Right forelimb (tissue), 1 donor: ENCODE measurements around the gene KCNJ12.
"Not testable (repeated sequence)": the region's sequence is repeated elsewhere in the genome, so short reads cannot be mapped to it uniquely, and the experiment has no call there.

ENCODE experiments used
- DNase-seq: peaks from one replicate; pipeline ENCODE4 v3.0.0-alpha.2; 2018

The KCNJ12 gene

DNA sequence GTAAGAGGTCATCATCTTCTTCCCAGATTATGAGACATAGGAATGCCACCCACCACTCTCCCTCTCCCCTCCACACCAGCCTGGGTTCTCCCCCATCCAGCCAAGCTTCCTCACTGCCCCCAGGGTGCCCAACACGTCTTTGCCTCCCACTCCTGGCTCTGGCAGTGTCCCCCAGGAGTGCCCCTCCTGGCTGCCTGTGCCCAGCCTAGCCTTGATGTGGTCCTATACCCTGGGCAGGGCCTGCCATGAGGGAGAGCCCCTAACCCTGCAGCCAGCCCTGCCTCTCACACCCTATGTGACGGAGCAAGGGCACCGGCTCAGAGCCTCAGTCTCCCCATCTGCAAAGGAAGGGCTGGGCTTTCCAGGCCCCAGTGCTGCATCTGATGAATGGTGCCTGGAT, 33.8 kb downstream of the KCNJ12 start:
- not testable (repeated sequence) for DNase-seq

DNA sequence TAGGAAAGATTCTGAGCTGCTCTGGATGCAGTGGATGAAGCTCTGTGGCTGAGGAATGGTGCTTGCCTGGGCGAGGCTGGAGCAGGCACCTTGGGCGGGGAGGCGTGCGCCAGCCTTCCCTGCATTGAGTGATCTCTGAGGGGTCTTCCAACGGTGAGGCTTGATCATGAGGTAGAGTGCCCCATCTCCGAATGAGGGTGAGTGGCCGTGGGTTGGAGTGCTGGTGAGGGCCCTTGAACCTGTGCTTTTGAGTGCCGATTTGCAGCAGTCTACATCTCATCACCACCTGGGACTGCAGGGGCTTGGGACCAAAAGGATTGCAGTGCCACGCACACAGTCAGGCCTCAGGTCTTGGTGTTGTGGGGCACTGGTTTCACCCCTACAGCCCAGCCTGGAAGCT, 34.2 kb downstream of the KCNJ12 start:
- not testable (repeated sequence) for DNase-seq

DNA sequence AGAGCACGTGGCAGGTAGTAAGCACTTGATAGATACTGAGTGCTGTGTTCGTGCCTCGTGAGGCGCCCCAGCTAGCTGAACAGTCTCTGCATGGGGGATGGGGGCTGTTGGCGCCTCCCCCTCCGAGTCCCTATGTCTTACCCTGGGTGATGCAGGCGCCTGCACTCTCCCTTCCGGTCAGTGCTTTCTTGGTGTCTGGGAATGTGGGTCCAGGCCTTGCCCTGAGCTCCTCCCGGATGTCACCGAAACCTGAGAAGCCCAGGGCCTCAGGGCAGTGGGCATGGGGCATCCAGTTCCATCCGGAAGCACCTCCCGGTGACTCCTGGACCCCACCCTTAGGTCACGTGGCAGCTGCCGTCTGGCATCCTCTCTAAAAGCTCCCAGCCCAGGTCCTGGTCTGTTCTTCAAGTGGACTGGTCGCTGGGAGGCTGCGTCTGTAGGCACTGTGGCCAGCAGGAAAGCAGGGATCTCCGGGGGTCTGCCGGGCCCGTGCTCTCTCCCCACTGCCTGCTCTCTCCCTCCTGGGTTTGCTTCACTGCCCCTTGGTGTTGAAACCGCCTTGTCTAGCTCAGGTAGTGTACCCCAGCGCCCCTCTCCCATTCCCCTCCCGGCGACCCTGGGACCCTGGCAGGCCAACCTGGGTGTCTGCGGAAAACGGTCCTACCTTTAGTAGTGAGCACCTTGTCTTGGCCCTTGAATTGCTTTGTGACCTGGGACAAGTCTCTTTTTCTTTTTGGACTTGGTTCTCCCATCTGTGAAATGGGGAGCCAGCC, 34.9 kb downstream of the KCNJ12 start:
- not testable (repeated sequence) for DNase-seq

DNA sequence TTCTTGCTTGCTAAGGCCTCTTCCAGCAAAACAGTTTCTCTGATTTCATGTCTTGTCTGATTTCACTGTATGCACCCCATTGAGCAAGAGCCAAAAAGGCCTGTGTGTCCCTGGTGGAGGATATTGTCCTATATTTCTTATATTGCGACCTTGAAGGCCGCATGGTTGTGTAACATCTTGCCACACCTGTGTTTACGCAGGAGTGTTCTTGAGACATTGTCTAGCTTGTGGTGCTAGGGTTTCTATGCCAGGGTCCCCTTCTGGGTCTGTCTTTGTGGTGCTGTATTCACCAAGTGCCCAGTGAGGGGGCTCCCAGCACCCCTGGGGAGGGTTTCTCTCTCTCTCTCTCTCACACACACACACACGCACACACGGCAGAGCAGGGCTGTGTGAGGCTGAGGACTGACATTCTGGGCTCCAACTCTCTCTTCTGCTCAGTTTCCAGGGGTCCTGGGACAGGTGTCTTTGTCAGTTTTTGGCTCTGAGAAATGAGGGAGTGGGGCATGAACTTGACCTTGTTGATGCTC, 35.6 kb downstream of the KCNJ12 start:
- DNase-seq: not testable (repeated sequence)

DNA sequence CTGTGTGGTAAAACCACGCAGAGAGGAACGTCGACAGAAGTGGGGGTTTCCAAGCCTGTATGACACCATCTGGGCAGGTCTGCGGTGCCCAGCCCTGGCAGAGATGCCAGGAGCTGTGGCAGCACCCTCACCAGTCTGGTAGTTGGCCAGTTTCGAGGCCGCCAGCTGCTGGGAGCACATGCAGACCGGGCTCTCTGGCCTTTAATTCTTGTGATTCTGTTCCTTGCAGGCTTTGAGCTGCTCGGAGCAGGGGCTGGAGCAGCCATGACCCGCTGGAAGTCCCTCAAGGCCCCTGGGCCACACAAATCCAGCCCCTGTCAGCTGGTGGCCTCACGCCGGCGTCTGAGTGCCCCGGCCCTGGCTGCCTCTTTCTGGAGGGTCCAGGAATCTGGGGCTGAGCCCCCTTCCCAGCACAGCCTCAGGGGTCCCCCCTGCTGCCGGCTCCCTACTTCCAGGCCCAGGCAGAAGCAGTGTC, 36.1 kb downstream of the KCNJ12 start:
- DNase-seq: not testable (repeated sequence)

DNA sequence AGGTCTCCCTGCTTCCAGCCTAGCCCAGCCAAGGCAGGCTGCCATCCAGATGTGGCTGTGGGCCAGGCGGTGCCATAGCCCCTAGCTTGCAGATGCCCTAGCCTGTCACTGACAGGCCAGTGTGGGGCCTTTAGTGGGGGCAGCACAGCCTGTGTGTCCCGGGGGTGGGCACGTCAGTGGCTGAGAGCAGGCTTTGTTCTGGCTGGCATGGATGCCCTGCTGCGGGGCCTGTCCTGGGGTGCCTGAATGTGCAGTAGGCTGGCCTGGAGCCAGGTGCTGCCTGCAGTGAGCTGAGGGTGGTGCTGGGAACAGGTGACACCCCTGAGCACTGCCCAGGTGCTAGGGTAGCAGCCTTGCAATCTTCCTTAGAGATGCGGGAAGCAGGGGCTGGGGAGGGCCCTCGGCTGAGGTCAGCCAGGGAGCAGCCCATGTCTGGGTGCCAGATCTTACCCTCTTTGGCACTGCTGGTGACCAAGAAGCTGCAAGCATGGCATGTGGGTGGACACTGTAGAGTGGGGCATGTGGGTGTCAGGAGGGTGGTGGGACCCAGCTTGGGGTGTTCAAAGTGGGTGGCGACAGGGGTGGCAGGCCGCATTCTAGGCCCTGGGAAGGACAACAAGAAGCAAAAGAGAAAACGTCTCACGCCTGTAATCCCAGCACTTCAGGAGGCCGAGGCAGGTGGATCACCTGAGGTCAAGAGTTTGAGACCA, 37.6 kb downstream of the KCNJ12 start:
- not testable (repeated sequence) for DNase-seq

DNA sequence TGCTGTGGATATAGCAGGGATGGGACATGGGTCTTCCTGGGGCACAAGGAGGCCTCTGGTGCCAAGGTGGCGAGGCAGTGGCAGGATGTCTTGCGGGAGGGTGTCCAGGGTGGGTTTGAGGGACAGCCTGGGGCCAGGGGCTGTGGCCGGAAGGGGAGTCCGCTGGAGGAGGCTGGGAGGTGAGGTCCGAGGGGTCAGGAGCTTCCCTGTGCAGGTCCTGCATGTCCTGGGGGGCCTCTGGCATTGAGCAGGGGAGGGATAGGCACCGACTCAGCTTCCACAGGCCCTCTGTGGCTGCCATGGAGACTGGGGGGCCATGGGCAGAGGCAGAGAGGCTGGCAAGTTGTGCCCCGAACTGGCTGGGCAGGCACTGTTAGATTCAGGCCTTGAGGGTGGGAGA, 38.5 kb downstream of the KCNJ12 start:
- not testable (repeated sequence) for DNase-seq

DNA sequence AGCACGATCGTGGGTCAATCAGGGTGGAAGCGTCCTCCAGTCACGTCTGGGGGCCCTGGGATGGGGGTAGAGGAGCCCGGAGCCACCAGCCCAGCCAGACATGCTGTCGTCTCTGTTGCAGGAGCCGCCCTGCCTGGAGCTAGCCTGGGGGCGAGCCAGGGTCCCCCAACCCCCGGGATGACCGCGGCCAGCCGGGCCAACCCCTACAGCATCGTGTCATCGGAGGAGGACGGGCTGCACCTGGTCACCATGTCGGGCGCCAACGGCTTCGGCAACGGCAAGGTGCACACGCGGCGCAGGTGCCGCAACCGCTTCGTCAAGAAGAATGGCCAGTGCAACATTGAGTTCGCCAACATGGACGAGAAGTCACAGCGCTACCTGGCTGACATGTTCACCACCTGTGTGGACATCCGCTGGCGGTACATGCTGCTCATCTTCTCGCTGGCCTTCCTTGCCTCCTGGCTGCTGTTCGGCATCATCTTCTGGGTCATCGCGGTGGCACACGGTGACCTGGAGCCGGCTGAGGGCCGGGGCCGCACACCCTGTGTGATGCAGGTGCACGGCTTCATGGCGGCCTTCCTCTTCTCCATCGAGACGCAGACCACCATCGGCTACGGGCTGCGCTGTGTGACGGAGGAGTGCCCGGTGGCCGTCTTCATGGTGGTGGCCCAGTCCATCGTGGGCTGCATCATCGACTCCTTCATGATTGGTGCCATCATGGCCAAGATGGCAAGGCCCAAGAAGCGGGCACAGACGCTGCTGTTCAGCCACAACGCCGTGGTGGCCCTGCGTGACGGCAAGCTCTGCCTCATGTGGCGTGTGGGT, 39.2 kb downstream of the KCNJ12 start:
- not testable (repeated sequence) for DNase-seq

DNA sequence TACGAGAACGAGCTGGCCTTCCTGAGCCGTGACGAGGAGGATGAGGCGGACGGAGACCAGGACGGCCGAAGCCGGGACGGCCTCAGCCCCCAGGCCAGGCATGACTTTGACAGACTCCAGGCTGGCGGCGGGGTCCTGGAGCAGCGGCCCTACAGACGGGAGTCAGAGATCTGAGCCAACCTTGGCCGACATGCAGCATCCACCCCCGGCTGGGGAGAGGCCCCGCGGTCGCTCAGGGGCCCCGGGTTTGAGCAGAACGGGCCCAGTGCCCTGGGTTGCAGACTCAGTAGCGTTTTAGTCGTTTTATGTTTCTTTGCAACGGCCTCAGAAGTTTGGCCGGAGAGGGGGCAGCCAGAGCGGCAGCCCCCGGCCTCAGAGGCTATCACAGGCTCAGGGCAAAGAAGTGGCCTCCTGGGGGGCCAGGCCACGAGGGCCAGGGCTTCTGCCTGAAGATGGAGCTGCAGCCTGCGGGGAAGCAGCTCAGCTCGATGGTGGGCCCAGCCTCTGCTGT, 40.4 kb downstream of the KCNJ12 start:
- DNase-seq: not testable (repeated sequence)

DNA sequence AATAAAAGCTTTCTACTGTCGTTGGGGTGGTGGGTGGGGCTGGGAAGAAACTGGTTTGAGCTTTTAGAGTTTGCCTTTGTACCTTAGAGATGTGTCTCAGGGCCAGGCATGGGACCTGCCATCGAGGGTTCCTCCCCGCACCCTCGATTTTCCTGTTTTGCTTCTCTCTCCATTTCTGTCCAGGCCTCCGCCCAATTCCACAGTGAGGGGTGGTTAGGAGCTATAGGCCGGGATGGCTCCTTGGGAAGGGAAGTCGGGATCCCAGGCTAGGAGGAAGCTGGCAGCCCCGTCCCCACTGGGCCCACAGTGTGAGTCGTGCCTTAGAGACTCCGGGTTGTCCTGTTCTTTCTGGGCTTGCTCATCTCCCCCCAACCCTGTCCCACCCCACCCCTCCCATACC, 41.2 kb downstream of the KCNJ12 start:
- not testable (repeated sequence) for DNase-seq

DNA sequence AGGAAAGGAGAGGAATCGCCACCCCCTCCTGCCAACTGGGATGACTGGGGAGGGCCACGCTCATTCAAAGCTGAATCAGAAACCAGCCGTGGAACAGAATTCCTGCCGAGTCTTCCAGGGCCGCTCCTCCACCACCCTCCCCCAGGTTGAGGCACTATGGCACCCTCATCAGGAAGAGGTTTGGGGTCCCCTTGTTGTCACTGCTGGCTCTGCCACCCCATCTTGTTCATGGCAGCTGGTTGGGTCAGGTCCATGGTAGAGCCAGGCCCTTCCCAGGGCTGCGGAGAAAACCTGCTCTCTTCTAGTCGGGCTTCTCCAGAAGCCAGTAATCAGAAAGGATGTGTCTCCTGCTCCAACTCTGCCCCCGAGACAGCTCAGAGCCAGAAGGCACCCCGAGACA, 41.8 kb downstream of the KCNJ12 start:
- no peak for DNase-seq

DNA sequence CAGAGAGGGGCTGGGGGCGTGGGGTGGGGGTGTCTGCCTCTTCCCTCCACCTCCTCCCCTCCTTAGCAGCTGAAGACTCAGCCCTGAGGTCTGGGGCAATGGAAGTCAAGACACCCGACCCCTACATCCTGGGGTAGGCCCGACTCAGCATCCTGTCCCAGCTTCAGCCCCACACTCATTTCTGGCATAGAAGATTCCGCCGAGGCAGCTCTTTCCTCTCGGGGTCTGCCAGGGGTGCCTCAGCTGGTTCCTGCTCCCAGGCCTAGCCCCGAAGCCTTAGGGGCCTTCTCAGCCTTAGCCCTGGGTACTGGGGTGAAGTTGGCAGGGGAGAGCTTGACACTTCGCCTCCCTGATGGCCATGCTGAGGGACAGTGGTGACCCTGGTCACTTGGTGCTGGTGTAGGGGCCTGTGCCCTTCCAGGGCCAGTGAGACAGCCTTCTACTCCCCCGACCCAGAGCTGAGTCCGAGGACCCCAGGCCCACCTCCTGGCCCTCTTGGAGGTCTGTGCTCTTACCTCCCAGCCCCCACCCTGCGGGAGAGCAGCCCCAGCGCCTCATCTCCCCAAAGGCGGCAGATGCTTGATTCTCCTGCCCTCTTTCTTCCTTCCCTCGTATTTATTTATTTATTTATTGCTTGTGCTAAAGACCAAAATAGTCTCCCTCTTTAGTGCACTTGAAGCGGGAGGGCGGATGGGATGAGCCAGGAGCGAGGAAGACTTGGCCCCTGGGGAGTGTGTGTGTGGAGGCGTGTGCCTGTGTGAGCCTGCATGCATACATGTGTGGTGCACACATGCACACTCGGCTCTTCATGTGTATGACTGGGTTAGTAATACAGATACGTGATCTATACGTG, 42.5 kb downstream of the KCNJ12 start:
- DNase-seq: peak; percentile 23

DNA sequence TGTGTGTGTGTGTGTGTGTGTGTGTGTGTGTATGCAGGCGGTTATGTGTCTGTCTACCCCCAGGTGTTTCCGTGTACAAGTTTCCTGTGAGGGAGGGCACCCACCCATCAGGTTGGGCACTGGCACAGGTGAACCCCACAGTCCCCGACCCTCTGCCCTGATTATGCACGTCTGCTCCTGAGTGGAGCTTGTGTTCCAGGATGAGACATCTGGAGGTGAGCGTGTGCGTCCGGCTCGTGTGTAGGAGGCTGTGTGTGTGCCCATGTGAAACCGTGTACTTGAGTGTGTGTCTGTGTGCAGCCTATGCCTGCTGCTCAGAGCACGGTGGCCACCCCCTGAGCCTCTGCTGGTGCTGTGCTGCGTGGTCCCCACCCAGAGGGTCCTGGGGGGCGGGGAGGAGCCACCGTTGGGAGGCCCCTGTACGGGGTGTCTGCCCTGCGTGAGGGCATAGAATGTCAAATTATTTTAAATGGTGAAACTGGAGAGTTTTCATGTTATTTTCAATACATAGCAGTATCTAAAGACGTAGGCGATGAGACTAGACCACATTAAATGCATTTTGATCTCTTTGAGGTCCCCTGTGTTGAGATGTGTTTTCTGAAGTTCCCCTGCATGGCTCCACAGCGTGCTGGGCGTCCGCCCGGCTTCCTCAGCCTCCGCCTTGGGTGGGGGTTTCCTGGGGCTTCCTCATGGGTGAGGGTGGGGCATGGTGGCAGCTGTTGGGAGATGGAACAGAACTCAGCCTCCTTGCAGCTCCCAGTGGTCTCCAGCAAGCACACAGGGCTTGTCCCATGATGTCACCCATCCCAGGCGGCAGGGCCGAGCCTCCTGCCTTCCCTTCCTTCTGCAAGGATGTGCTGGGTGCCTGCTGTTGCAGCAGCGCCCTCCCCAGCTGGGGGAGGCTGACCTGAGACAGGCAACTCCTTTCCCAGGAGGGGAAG, 43.4 kb downstream of the KCNJ12 start:
- DNase-seq: peak; percentile 41

DNA sequence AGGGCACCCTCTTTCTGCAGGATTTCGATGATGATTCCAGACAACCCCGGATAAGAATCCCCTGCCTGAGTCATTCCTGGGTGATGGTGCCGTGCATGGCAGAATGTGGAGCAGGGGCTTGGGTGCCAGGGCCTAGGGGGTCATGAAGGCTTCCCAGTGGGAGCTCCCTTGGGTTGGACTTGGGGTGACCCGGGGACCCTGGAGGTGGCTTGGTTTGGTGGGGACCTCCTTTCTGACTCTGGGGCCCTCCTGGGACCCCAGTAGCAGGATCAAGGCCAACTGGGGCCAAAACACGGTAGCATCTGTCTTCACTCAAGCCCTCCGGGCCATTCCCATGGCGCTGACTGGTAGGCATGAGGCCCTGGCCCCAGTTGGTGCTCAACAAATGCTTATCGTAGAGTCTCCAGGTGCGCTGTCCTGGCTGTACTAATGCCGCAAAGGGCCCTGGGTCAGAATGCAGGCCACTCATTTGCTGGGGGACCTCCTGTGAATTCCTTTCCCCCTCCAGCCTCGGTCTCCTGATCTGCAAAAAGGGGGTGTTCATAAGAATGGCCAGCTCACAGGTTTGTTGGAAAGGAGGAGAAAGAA, 44.4 kb downstream of the KCNJ12 start:
- DNase-seq: peak; percentile 27

DNA sequence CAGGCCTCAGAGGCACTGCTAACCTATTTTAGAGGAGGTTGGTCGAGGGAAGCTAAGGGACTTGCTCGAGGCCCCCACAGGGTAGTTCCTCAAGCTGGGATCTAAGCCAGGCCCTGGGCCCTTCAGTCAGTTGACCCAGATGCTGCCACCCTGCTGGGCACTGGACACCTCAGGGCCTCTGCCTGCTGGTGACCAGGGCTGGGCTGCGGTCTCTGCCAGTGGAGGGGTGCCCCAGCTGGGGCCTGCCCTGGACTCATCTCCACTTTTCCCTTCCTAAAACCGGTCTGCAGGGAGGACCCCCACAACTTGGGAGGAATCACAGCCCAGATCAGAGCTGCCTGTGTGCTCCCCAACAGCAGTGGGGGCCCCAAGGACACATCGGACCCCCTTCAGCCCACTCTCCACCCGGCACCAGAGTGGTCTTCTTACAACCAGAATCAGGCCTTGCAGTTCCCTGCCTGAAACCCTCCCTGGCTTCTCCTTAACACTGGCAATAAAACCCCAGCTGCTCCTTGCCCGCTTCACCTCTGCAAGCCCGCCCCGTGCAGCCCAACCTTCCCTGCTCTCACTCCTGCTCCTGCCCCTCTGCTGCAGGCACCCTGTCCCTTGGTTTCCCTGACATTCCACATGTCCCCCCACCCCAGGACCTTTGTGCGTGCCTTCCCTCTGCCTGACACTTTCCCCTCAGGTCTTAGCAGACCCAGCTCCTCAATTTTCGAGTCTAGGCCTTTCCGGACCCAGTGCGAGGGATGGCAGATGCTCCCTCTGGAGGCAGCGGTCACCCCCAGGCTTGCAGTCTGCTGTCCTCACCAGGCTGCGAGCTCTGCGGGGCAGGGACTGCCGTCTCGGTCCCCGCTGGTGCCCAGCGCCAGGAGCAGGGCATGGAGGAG, 45.5 kb downstream of the KCNJ12 start:
- DNase-seq: peak; percentile 38

DNA sequence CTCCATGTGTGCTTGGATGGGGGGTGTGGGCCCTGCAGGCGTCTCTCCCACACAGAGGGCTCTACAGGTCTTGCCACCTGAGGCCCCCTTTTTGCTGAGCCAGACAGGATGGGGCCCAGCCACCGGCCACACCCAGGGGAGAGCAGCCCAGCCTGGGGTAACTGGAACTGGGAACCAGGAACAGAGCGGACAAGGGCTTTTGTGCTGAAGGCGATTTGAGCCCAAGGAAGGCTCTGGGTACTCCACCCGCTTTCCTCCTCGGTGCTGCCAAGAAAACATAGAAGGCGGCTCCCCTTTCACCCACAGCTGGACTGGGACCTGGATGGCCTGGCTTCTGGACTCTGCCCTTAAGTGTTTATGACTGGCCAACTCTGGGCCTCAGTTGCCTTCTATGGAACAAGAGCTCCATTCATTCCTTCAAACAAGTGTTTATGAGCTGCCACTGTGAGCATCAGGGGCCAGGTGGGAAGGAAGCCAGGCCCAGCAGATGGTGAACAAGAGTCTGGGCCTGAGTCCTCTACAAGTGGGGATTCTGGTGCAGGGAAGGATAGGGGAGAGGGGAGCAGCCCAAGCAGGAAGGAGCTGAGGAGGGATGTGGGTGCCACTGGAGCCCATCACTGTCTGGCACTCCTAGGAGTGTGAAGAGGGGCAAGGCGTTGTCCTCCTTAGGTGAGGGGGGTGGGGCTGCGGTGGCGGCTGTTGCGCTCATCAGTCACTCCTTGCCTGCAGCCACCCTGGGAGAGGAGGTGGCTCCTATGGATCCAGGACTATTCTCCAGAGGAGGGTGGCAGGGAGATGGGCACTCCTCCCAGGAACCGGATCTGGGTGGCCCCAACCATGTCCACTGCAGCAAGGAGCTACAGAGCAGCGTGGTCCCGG, 46.4 kb downstream of the KCNJ12 start:
- peak; percentile 41 for DNase-seq

DNA sequence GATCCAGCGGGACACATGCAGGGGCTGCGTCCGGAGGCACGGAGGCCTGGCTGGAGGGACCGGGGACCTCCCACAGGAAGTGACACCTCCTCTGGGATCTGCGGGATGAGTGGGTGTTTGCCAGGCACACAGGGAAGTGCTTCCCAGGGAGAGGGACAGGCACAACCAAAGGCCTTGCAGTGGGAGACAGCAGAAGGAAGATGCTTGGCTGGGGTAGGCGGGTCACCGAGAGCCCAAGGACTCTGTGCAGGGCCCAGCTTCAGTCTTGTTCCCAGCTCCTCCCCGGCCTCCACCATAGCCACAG, 47.0 kb downstream of the KCNJ12 start:
- DNase-seq: peak; percentile 43

DNA sequence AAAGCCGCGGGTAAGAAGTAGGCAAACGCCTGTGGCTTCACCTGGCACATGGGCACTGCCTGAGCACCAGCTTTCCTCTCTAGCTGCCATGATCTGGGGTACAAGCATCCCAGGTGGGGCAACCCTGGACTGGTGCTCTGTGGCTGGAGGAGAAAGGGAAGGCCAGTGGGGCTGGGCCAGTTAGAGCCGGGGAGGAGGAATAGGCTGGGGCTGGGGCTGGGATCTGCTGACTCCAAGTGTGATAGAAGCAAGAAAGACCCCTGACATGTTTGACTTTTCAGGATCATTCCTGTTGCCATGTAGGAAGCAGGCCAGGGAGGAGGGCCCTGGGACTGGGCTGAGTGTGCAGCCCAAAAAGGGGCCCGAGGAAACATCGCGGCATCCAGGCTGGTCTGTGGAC, 48.5 kb downstream of the KCNJ12 start:
- DNase-seq: not testable (repeated sequence)
